GM21619 (cell line): Measurements from ENCODE around the gene FGF6.
"Not testable (repeated sequence)": the region's sequence is repeated elsewhere in the genome, so short reads cannot be mapped to it uniquely, and the experiment has no call there.

Source experiments
- ATAC-seq: cut with Tn5 transposase; IDR thresholded peaks from one replicate; pipeline ENCODE4 v1.9.1; 2021; ENCODE audit not compliant: unreplicated experiment

The FGF6 gene

DNA sequence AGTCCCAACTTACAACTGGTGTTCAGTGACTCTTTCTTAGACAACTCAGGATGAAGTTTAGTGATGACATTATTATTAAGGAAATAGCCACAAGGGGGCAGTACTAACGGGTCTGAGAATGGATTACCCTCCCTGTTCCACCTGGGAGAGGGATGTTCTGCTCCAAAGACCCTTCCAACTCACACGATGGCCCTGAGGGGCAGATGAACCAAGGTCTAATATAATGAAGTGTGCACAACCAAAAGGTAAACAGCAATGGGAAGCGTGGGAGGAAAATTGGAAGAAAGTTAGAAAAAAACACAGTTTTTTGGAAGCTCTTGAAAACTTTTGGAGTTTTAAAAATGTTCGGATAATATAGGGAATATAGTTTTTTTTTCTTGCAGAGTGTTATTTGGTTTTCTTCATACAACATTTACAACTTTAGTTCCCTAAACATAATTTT is 24.0 kb downstream of the FGF6 start:
- no peak for ATAC-seq

DNA sequence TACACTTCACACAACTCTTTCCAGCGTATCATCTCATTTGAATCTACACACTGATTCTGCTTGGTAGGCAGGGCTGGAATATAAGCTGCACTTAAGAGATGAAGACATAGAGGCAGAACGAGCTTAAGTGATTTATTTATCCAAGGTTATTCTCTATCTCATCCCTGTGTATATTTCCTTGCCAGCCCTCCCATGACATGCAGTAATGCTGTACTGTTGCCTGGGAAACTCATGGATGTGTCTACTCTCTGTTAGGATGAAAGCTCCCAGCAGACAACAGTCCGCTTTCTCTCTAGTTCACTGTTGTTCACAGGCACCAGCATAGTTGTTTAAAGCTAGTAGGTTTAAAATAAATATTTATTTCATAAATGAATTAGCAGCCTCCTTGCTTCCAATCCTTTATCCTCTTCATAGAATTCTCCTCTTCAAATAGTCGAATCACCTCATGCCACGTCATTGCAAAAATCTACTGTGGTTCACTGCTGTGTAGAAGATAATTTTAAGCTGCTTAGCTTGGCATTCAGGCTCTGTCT is 25.4 kb downstream of the FGF6 start:
- ATAC-seq, result no peak

DNA sequence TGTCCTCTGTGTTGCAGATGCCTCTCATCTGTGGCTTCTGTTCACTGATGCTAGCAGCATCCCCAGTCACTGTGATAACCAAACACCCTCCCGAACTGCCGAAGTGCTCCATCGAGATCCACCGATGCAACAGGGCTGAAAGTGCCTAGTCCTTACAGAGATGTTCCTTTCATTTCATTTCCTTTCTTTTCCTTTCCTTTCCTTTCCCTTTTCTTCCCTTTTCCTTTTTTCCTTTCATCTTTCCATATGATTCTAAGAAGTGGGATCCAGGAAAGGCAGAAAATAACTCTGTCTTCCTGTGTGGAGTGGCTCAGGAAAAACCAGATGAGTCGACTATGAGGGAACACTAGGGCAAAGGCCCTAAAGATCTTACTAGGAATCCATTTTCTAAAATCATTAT is 26.7 kb downstream of the FGF6 start:
- ATAC-seq, result no peak

DNA sequence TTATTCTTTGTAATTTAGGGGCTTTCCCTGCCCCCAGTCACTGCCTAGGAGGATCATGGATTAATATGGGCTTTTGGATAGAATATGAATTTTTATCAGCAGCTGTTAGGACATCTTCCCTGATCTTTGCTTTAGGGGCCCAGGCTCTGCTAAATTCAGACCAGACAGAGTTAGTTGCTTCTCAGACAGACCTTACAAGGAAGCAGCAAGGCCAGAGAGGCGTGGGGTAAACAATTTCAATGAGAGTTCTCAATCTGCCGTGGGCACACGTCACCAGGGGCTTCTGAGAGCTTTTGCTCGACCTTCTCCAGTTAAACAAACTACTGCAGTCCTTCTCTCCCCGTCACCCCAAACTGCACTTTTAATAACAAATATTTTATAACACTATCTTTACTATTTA is 27.7 kb downstream of the FGF6 start:
- ATAC-seq, result no peak

DNA sequence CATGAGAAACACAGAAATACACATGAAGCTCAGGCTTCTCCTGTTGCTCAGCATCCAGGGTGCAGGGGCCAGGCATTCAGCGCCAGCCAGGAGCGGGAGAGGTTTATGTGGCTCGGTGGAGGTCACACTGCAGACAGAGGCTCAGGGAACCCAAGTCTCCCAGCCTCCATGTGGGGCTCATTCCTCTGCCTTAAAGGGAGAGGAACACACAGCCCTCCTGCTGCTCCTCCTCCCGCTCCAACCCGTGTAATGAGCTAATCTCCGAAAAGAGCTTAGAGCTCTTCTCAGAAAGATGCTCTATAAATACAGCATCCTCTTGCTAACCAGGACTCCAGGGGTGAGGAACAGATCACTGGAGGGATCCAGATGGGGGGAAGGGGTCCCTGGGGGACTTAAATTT is 28.2 kb downstream of the FGF6 start:
- ATAC-seq, result no peak

DNA sequence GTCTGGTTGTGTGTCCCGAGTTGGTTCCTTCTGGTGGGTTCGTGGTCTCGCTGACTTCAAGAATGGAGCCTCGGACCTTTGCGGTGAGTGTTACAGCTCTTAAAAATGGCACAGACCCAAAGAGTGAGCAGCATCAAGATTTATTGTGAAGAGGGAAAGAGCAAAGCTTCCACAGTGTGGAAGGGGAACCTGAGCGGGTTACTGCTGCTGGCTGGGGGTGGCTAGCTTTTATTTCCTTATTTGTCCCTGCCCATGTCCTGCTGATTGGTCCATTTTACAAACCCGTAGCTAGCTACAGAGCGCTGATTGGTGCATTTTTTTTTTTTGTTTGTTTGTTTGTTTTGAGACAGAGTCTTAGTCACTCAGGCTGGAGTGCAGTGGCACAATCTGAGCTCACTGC is 29.3 kb downstream of the FGF6 start:
- no peak for ATAC-seq

DNA sequence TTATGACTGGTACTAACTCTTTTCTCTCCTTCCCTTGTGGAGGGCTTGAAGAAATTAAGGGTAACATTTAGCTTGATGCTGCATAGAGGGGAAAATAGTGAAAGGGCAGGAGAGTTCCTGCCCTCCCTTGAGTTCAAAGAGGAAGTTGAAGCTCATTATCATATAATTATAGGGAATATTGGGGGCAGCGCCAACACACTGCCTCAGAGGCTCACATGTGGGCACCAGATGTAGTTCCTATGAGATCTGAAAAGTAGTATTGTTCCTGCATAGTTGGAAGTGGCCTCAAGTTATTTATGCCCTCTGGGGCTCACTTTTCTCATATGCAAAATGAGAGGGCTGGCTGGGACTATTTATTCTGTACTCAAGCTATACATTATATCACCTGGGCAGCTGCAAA is 33.1 kb downstream of the FGF6 start:
- no peak for ATAC-seq

DNA sequence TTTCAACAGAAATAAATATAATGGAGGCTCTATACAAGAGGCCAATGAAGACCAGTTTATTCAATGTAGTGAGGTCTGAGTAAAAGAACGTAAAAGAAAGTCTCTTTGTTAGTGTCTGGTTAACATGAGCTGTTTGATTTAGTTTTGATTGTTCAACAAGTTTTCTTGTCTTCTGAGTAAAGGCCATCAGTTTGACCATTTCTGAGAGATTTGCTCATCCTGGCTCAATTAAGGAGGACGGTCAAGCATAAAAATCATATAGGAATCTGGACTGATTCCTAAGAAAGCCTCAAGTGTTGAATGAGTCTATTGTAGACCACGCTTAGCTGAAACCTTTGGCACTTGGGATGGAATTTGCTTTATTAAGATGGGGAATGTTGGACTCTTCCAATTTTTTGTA is 33.6 kb downstream of the FGF6 start:
- no peak for ATAC-seq

DNA sequence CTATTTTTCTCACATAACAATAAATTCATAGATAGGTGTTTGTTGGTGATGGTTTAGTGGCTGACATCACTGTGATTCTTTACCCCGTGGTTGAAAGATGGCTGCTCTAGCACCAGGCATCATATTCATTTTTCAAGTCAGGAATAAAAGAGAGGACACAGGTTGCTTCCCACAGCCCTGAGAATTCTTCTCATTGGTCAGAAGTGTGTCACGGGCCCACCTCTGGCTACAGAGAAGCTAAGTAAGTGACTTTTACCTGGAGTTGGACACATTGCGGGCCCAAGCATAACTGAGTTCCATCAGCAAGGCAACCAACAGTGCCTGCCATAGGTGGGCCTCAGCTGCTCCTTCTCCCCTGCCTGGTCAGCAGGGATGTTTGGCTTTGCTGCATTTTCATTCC is 38.5 kb downstream of the FGF6 start:
- no peak for ATAC-seq

DNA sequence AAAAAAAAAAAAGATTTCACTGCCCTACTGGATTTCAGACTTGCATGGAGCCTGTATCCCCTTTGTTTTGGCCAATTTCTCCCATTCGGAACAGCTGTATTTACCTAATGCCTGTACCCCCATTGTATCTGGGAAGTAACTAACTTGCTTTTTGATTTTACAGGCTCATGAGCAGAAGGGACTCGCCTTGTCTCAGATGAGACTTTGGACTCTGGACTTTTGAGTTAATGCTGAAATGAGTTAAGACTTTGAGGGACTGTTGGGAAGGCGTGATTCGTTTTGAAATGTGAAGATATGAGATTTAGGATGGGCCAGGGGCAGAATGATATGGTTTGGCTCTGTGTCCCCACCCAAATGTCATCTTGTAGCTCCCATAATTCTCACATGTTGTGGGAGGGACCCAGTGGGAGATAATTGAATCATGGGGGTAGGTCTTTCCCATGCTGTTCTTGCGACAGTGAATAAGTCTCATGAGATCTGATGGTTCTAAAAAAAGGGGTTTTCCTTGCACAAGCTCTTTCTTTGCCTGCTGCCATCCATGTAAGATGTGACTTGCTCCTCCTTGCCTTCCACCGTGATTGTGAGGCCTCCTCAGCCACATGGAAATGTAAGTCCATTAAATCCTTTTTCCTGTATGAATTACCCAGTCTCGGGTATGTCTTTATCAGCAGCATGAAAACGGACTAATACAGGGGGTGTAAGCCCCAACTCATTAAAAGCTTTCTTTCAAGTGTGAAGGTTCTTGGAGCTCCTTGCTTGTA is 40.6 kb downstream of the FGF6 start:
- ATAC-seq, result not testable (repeated sequence)

DNA sequence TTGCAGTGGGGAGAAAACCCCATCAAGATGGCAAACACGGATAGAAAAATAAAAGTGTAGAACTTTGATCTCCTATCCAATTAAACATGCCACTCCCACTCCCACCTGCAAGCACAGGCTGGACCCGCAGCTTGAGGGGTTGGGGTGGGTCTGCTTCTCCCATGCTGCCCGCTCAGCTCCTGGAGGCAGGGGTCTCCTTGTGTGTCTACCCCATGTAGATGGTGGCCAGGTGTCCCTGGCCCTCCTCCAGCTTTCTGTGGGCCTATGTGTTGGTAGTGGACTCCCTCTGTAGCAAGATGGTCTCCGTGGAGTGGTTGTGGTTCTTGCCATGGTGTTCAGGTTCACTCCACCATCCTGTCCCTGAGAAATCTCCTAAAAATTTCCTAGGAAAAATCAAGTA is 42.6 kb downstream of the FGF6 start:
- ATAC-seq, result no peak

DNA sequence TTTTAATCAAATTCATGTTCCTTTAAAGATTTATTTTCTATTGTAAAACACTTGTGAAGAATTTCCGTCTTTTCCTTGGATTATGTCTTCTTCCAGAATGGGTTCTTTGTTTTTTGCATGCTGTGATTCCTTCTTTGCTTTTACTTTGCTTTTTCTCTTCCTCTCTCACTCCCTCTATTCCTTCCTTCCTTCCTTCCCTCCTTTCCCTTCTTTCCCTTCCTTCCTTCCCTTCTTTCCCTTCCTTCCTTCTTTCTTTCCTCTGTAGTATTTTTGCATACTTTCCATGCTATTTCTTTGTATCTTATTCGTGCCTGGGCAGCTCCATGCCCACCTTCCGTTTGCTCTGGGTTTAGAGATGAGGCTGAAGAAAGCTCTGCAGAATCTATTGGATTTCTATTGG is 44.5 kb downstream of the FGF6 start:
- no peak for ATAC-seq

DNA sequence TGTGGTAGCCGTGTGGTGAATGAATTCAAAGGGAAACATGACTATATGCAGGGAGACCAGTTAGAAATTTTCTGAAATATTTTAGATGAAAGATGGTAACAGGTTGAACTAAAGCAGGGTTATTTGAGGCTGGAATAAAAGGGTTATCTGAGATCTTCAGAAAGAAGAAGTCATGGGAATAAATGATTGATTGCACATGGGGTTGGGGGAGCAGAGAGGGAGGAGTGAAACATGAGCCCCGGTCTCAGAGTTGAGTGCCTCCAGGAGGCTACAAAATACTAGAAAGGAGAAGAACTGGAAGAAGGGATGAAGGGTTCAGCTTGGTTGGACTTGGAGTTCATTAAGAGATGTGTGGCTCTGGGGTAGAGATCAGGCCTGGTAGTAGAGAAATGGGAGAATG is 49.8 kb downstream of the FGF6 start:
- ATAC-seq, result no peak

DNA sequence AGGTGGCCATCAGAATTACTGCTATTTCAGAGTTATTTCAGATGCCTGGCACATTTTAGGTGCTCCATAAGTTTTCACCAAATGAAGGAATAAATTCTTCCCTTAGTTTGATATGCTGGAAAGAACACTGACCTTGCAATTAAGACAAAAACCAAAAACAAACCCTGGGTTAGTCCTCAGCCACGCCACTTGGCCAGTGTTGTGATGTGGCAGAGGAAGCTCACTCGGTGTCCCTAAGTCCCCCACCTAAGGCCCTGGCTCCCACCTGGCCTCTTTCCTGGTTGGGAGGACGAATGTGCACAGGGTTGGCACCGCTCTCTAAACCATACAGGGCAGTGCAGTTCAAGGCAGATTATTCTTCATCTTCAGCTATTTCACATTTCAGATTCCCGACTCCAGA is 52.4 kb downstream of the FGF6 start:
- no peak for ATAC-seq

DNA sequence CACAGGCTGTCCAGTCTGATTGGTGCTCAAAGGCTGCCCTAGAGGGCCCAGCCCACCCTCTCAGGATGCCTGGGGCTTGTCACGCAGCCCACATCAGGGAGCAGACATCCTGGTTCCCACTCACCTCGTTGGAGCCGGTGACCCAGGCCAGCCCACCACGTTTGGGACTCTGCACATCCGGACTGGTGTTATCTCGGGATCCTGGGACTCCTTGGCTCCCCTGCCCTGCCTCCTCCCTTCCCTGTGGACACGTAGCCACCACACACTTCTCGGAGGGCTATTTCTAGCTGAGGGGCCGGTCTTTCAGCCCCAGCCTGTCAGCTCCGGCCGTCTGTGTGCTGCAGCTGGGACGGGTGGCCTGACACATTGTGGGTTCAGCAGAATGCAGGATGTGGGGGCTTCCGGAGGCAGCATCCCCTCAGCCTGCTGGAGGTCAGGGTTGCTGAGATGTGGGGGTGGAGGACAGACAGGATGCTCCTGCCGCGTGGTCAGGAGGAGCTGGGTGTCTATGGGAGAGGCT is 53.3 kb downstream of the FGF6 start:
- ATAC-seq, result no peak

DNA sequence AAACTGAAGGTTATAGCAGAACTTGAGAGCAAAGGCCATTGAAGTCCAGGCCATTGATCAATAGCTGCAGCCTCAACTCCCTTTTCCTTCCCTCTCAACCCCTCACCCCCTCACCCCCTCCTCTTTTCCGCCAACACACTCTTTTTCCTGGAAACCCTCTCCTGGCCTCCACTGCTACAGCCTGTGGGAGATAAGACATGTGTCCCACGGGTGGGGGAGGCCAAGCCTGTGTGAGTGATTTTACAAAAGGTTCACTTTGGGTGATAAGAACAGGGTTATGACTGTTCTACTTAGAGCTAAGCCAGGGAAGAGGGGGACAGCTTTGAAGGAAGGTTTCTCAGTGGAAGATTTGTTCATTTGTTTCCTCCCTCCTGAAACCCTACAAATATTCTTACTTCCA is 57.0 kb downstream of the FGF6 start:
- ATAC-seq, result no peak

DNA sequence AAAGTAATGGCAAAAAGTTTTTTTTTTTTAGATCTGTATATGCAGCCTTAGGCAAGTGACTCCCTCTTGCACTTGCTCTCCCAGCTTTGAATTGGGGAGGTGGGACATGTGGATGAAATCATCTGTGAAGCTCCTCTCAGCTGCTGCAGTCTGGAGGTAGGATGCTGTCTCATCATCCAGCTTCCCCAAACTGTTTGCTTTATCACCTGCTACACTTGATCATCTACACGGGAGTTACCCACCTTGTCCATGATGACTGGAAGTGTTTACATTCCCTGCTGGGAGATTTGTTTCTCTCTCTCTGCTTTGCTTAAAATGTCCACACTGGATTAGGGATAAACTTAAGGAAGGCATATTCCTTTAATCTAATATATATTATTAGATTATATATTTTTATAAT is 57.6 kb downstream of the FGF6 start:
- no peak for ATAC-seq

DNA sequence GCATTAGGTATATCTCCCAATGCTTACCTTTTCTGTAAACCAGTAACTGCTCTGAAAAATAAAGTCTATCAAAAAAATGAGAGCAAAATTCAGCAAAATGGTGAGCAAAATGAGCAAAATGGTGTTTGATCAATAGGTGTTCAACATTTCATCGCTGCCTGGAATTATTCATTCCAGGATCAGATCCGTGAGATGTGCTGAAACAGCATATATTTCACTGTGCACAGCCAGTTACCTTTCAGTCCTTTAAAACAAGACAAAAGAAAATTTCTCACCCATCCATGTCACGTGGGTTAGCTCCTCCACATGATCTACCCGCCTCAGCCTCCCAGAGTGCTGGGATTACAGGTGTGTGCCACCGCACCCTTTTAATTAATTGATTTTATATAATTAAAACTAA is 58.0 kb downstream of the FGF6 start:
- no peak for ATAC-seq

DNA sequence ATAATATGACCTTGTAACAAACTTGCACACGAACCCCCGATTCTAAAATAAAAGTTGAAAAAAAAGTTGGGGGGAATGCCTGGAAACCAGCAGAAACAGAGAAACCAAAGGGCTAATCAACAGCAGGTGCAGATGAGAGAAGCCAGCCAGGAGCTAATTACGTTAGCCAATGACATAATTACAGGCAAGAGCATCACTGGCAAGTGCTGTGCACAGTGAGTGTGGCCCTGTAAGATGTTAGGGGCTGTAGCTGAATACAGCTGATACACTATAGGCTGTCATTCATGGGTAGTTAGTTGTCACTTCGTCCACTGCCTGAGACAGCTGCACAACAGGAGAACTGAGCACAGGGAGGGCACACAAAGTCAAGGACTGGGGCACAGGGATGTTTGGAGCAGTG is 58.8 kb downstream of the FGF6 start:
- ATAC-seq, result no peak
